HCEC 1CT (cell line): ENCODE results near the gene RAI14.

ENCODE experiments used
- DNase-seq: peaks from one replicate; pipeline ENCODE4 v3.0.0-alpha.2; 2017

RAI14 gene

DNA sequence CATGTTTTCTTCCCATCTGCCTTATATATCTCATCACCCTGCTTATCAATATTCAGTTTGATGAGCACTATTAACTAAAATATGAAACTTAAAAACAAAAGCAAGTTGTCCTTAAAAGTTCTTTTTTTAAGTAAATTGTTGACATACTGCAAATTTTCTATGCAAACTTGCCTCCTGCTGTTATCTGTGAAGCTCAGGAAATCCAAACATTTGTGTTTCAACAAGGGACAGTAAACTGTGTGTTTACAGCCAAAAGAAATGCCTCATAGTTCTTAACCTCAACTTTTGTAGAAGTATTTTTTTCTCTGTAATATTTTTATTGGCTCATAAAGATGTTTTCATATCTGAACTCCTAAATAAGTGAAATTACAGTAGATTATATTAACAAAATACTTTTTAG, 175.2 kb downstream of the RAI14 start:
- no peak for DNase-seq

GRCh38 chr5:34832568-34832967, 176.4 kb downstream of the RAI14 start:
- DNase-seq = no peak

- DNase-seq = no peak
Observed at GRCh38 chr5:34833090-34833489, 177.0 kb downstream of the RAI14 start.

DNA sequence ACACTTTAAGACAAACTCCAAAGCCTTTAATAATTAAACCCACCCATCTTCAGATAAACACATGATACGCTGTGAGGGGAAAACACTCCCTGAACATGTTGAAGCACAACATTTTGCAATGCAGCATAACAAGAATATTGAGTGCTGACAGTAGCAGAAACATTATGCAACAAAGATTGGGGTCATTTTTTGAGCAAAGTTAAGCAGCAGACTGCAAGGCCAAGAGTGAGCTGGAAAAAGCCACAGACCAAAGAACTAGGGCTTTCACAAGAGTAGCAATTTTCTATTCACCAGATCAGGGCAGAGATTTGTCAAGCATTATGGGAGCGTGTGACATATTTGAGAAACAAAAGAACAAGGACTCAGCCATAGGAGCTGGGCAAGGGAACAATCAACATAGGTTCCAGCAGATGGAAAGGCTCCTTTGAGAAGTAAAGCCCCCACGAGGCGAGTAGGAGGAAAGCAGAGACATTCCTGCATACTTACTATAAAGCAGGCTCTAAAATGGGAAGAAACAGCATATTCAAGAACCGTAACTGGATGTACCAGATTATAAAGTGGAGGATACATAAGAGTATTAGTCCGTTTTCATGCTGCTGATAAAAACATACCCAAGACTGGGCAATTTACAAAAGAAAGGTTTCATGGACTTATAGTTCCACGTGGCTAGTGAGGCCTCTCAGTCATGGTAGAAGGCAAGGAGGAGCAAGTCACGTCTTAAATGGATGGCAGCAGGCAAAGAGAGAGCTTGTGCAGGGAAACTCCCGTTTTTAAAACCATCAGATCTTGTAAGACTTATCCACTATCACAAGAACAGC, 178.1 kb downstream of the RAI14 start:
- DNase-seq = no peak

- DNase-seq = no peak
Observed at GRCh38 chr5:34834794-34835089, 178.6 kb downstream of the RAI14 start.

DNA sequence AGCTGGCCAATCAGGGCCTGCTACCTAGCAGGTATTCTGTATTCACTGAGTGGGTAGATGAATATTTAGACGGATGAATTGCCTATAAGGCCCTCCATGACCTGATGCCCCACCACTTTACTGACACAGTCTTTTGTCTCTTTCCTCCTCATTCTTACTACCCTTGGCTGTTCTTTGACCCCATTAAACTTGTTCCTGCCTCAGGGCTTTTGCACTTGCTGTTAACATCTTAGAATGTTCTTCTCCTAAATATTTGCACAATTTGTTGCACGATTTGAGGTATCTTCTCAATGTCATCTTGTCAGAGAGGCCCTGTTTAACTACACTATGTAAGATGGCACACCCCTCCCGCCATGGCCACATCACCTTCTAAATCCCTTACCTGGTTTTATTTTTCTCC, 179.5 kb downstream of the RAI14 start:
- no peak for DNase-seq

DNA sequence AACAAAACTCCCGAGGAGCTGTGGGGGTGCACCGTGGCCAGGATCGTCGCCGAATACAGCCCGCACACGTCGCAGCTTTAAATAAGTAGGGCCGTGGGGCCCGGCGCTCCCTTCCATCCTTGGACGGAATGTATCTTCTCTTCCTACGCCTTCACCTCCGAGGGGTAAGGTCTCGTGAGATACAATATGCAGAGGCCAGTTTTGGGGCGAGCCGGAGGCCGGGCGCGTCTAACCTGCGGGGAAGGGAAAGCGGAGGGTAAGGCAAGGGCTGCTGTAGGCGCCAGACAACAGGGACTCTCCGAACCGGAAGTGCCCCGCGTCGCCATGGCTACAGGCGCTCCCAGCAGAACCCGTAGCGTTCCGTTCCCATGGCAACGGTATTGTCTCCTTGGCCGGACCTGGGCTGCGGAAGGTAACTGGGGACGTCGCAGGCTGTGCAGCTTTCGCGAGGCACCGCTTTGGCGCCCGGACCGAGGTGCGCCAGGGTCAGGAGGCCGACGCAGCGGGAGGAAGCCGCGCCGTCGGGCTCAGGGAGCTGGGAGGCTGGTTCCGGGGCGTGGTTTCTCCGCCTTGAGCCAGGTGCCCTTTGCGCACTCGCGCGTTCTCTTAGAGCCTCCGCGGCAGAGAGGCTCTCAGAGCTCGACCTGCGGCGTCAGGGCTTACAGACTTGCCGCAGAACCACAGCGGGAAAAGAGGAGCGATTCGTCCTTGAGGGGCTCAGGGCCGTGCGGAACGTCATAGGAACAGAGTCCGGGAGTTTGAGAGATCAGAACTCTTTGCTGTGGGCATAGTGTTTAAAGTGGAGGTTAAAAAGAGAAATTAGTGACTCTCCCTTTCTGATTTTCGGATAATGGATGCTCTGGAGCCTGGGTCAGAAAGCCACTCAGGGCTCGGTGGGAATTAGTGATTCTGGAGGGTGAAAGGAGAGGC, 182.9 kb downstream of the RAI14 start, which contains the start of gene TTC23L:
Gene TTC23L (plus strand): TSS at position 380 of the 930 bp plus-strand sequence. CDS start 1,508 bp downstream, outside the sequence.
- DNase-seq = peak; percentile 76

DNA sequence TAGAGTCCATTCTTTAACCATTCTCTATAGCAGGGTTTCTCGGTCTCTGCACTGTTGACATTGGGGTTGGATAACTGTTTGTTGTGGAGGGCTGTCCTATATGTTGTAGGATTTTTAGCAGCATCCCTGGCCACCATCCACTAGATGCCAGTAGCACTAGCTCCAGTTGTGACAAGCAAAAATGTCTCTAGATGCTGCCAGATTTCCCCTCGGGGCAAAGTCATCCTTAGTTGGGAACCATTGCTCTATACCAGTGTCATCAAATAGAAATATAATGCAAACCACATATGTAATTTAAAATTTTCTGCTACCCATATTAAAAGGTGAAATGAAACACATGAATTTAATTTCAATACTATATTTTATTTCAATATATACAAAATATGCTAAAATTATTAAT, 185.7 kb downstream of the RAI14 start:
- DNase-seq = no peak

DNA sequence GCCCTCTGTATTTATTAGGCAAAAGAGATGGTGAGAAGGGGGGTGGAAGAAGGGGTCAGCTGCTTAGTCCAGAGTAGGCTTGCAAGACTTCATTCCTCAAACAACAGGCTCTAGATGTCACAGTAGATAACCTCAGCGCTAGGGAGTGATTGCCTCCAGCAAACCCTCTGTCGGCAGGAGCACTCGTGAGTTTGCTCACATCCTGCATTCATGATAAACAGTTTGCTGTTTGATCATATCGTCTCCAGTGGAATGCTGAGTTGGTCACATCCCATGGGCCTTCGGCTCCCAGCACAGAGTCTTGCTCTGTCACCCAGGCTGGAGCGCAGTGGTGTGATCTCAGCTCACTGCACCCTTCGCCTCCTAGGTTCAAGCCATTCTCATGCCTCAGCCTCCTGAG, 186.4 kb downstream of the RAI14 start:
- DNase-seq = no peak

GRCh38 chr5:34843497-34843896, 187.4 kb downstream of the RAI14 start:
- no peak for DNase-seq

DNA sequence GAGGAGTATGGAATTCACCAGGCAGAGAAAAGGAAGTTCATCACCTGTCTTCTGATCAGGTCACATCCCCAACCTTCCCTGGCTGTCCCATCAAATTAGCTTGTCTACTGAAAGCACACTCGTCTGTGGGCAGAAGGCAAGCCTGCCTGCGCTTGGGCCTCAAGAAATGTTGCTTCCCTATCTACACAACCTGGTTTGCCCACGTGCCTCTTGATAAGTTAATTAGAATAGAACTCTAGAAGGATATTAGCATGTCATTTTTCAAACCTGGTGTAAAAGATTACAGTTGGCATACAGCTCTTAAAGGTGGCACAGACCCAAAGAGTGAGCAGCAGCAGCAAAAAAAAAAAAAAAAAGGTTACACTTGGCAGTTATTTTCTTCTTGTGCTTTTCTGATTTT, 188.0 kb downstream of the RAI14 start:
- no peak for DNase-seq

GRCh38 chr5:34844999-34845398, 188.9 kb downstream of the RAI14 start:
- DNase-seq = no peak

DNA sequence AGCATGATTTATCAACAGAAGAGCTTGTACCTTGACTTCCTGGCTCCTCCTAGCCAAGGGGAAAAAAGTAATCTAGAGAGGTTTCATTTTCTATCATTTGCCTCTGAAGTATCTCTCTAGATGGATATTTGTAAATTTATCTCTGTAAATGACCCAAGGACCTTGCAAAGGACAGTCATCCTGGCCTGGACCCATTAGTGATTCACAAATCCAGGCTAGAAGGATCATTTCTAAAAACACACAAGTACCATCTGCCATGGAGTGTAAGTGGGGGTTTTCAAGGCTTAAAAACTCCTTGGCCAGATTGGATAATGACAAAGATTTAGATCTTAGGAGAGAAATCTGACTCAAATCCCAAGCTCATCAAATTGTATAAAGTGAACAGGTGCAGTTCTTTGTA, 190.9 kb downstream of the RAI14 start:
- no peak for DNase-seq

- no peak for DNase-seq
Observed at GRCh38 chr5:34847552-34847951, 191.4 kb downstream of the RAI14 start.

DNA sequence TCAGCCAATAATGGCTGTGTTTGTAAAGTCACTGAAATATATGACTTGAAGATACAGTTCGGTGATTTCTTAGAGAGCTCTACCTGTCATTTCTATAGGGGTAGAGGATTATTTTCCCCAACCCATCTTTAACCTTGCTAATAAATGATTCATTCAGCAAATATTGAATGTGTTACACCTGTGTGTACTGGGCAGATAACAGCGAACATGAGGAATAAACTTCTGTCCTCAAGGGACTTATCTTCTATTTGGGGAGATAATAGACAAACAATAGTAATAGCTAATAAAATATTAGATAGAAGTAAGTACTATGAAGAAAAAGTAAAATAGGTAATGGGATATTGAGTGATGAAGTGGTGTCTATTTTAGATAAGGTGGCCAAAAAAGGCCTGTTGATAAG, 192.1 kb downstream of the RAI14 start:
- no peak for DNase-seq

- no peak for DNase-seq
Observed at GRCh38 chr5:34849253-34849652, 193.1 kb downstream of the RAI14 start.

DNA sequence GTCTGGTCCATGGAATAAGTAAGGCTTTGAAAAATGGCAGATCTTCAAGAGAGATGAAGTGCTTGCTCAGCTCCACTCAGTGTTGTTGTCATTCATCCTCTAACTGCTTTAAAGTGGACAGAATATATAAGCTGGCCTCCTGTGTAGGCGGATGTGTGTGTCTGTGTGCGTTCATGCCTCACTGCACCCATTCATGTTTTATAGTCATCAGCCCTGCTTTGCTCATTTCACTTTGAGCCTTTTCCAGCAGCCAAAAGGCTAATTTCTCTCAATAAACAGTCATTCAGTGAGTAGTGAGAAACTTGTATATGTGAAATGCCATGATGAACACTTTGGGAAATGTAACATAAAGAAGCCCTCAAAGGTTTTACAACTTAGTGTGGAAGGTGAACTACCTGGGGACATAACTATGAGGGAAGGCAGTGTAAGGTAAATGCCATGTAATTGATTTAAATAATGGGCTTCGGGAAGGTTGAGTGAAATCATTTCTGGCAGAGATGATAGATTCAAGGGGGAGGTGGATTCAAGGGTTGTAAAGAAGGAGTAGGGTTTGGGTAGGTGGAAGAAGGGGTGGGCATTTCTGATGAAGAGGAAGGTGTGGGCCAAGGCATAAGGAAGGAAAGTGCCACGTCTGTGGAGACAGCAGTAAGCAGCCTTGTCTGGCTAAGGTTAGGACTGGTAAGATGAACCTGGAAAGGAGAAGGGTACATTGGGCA, 198.5 kb downstream of the RAI14 start:
- no peak for DNase-seq

DNA sequence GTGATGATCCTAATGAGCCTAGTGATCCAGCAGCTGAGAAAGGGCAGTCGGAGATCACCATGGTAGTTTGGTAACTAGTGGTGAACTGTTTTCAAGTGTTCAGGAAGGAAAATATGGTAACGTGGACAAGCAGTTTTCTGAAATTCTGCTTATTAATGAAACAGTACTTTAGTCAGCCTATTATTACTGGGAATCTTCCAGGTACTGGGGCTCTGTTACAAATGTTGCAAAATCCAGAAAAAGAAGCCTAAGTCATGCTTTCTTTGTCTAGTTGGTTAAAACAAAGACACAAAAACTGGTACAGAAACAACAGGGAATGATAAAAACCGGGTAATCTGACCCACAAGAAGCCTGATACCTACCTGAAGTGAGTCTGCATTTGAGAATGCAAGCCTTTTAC, 201.0 kb downstream of the RAI14 start:
- no peak for DNase-seq

DNA sequence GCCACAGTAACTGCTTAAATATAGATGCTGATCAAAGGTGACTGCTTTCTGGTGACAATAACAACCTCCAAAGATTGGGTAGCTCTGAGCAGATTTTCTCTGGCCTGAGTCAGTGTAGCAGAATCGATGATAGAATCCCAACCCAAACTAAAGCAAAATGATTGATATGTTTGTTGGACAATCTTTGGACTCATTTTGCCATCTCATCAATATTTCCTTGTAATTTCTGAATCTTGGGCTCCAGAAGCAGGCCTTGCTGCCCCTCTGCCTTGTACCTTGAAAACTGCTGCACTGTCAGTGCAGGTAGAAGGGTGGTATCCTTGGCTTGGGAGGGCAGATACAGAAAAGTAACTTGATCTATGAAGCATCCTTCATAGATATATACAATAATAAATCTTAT, 201.8 kb downstream of the RAI14 start:
- DNase-seq = no peak

DNA sequence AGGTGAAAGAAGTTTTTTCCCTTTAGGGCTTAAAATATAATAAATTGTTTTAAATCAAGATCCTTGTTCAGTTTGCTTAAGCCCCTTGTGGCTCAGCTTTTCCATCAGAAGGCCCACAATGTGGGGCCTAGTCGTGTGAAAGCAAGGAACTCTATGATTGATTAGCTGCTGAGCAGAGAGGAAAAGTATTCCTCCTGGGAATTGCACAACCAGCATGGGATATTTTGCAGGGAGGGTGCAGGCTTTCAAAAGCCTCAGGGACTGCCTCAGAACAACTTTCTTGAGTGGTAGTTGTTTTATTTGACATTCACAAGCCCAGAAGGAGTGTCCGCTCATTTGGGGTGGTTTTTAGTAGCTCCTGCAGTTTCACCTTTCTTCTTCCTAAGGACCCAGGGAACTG, 202.7 kb downstream of the RAI14 start:
- no peak for DNase-seq

DNA sequence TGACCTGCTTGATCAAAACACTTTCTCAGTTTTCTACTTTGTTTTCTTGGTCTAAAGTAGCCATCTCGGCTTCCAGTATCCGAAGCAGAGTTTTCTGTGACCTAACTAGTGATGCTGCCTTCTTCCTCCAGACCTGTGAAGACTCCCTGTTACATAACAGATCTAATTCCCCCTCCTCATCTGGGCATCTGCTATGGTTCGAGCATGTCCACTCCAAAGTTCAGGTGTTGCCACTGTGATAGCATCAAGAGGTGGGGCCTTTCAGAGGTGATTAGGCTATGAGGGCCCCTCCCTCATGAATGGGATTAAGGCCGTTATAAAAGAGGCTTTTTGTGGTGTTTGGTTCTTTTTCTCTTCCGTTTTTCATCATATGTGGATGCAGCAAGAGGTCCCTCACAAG, 203.1 kb downstream of the RAI14 start:
- no peak for DNase-seq

GRCh38 chr5:34863946-34864345, 207.8 kb downstream of the RAI14 start:
- no peak for DNase-seq

DNA sequence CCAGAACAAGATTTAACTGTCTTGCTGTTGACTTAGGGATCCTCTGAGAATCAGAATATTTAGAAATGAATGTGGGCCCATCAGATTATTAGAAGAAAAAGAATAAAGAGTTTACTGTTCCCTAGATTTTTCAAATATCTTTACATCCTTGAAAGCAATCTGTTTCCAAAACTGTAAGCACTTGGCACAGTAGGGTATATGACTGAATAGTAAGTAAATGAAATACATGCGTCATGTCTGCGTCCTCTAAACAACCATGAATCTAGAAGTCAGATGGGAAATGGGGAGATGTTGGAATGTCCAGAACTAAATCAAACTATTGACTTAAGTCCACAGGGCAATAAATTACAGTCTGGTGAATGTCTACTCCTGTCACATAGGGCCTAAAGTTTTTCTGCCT, 209.0 kb downstream of the RAI14 start:
- no peak for DNase-seq
